Fibroblast of lung (primary cell): ENCODE data around the gene KMT2C. TPM values are rescaled to one million over a fixed set of nuclear protein-coding genes. Genes with fewer than 3 reads are reported as not detected.
A peak's percentile ranks its signal among the peaks of the same experiment; 100 is the strongest.

Source experiments
- DNase-seq, 2 donors: peaks; one replicate each; pipeline versions ENCODE4 v3.0.0 to v3.0.0-alpha.2; 2010; ENCODE audit warnings: low read depth in 2 of 2
- H2AFZ ChIP-seq: 2 replicates; pipeline ENCODE4 v1.5.1; 2012; ENCODE audit warnings: low read length, control low read depth, inconsistent platforms
- H3K27ac ChIP-seq: 2 replicates; pipeline ENCODE4 v1.5.1; 2011; ENCODE audit warnings: low read length, control low read depth; ENCODE audit not compliant: insufficient read depth
- H3K27me3 ChIP-seq: 2 replicates; pipeline ENCODE4 v1.5.1; 2011; ENCODE audit warnings: mild to moderate bottlenecking, low read length; ENCODE audit not compliant: control insufficient read depth, insufficient read depth
- H3K36me3 ChIP-seq: 2 replicates; pipeline ENCODE4 v1.5.1; 2011; ENCODE audit warnings: low read length; ENCODE audit not compliant: control insufficient read depth, insufficient read depth
- H3K4me1 ChIP-seq: 2 replicates; pipeline ENCODE4 v1.5.1; 2011; ENCODE audit warnings: low read length; ENCODE audit not compliant: control insufficient read depth, insufficient read depth; ENCODE audit errors: extremely low read depth
- H3K4me2 ChIP-seq: 2 replicates; pipeline ENCODE4 v1.5.1; 2011; ENCODE audit warnings: low read length, control low read depth; ENCODE audit not compliant: insufficient read depth; ENCODE audit errors: extremely low read depth
- H3K4me3 ChIP-seq, 4 experiments: fragments of 200-600 bp in 1 of 4; sonication (generic) in 1 of 4; replicated peaks in 1 of 4; 2 replicates each; pipeline ENCODE4 v1.5.1; 2011 to 2016; ENCODE audit warnings: low read length in 4 of 4, low read depth in 3 of 4, mild to moderate bottlenecking in 3 of 4, control low read depth in 2 of 4, inconsistent platforms in 1 of 4, mixed read lengths in 1 of 4; ENCODE audit not compliant: insufficient read depth in 1 of 4; ENCODE audit errors: control extremely low read depth in 1 of 4
- H3K79me2 ChIP-seq: 2 replicates; pipeline ENCODE4 v1.5.1; 2012; ENCODE audit warnings: mild to moderate bottlenecking, low read length, inconsistent platforms; ENCODE audit not compliant: control insufficient read depth, insufficient read depth
- H3K9ac ChIP-seq: 2 replicates; pipeline ENCODE4 v1.5.1; 2011; ENCODE audit warnings: mild to moderate bottlenecking, low read length, control low read depth; ENCODE audit not compliant: insufficient read depth
- H3K9me3 ChIP-seq: 2 replicates; pipeline ENCODE4 v1.5.1; 2012; ENCODE audit warnings: low read depth, low read length; ENCODE audit not compliant: control insufficient read depth, insufficient read depth
- H4K20me1 ChIP-seq: 2 replicates; pipeline ENCODE4 v1.5.1; 2011; ENCODE audit warnings: low read length; ENCODE audit not compliant: control insufficient read depth, insufficient read depth; ENCODE audit errors: extremely low read depth
- CTCF ChIP-seq, 2 donors: IDR thresholded peaks in 1 of 2; conservative IDR thresholded peaks in 1 of 2; 1 replicate in 1 of 2; 2 replicates in 1 of 2; pipeline ENCODE4 v1.5.1; 2011 to 2012; ENCODE audit warnings: low read length in 2 of 2, control low read depth in 1 of 2, inconsistent platforms in 1 of 2, low read depth in 1 of 2, mild to moderate bottlenecking in 1 of 2
- EZH2 ChIP-seq: IDR thresholded peaks from 2 replicates; pipeline ENCODE4 v1.5.1; 2012; ENCODE audit warnings: low read length, control low read depth, mild to moderate bottlenecking; ENCODE audit errors: missing control alignments
- polyA plus RNA-seq, 2 donors: library from polyadenylated mRNA; depleted of rRNA in 1 of 2; stranded (reverse) in 1 of 2; unstranded in 1 of 2; fragments of >200 nt; gene quantifications; 2 replicates each; pipeline ENCODE4 v1.2.1, GENCODE V29; 2011 to 2012; ENCODE audit warnings: missing spikeins in 1 of 2
- total RNA-seq: library from RNA; depleted of rRNA; stranded (reverse); fragments of >200 nt; gene quantifications from 2 replicates; pipeline ENCODE4 v1.2.1, GENCODE V29; 2014

KMT2C gene
- total and polyA plus RNA-seq, 2 donors (not counting 1 experiment from before 2014, with no cell fraction given), result 11.1 to 32.4 TPM

GRCh38 chr7:152403726-152404125 is 32.1 kb downstream of the KMT2C start:
- no peaks in the 10 kb centered on the region for H3K27me3 ChIP-seq
- no peak overlapping the region for H3K9ac ChIP-seq
- H3K79me2 ChIP-seq, result peaks cover 46% of the 10 kb centered on the region
- H2AFZ ChIP-seq, result no peak overlapping the region
- H3K9me3 ChIP-seq, result peaks cover 4% of the 10 kb centered on the region
- no peak for DNase-seq
- no peaks in the 10 kb centered on the region for H4K20me1 ChIP-seq
- H3K4me1 ChIP-seq, result no peaks in the 10 kb centered on the region
- no peak overlapping the region for H3K4me2 ChIP-seq
- no peak for TF ChIP-seq CTCF (conservative IDR thresholded peaks at IDR 0.05 in 1 of 2, IDR thresholded peaks at IDR 0.05 in 1 of 2; ENCODE audit: low read depth in 1 of 2, low read length in 2 of 2)
- TF ChIP-seq EZH2, result no peak
- H3K36me3 ChIP-seq, result no peaks in the 10 kb centered on the region
- no peak overlapping the region for H3K4me3 ChIP-seq
- H3K27ac ChIP-seq, result no peak overlapping the region

GRCh38 chr7:152402384-152403250 is 33.2 kb downstream of the KMT2C start:
- no peak overlapping the region for H3K9ac ChIP-seq
- no peak overlapping the region for H3K4me3 ChIP-seq
- no peaks in the 10 kb centered on the region for H3K27me3 ChIP-seq
- no peaks in the 10 kb centered on the region for H3K36me3 ChIP-seq
- no peak overlapping the region for H3K4me2 ChIP-seq
- no peaks in the 10 kb centered on the region for H4K20me1 ChIP-seq
- peaks cover 53% of the 10 kb centered on the region for H3K79me2 ChIP-seq
- H3K27ac ChIP-seq, result no peak overlapping the region
- H3K9me3 ChIP-seq, result peaks cover 4% of the 10 kb centered on the region
- DNase-seq, result peak in 1 of 2 donors; percentile 54
- H2AFZ ChIP-seq, result no peak overlapping the region
- no peaks in the 10 kb centered on the region for H3K4me1 ChIP-seq
- no peak for TF ChIP-seq CTCF (conservative IDR thresholded peaks at IDR 0.05 in 1 of 2, IDR thresholded peaks at IDR 0.05 in 1 of 2; ENCODE audit: low read depth in 1 of 2, low read length in 2 of 2)
- no peak for TF ChIP-seq EZH2

- Histone ChIP-seq H3K4me2 (no peak overlapping the region), H3K36me3 (no peaks in the 10 kb centered on the region), H4K20me1 (no peaks in the 10 kb centered on the region), H3K79me2 (peaks cover 65% of the 10 kb centered on the region), H3K27me3 (no peaks in the 10 kb centered on the region), H3K9ac (no peak overlapping the region), H2AFZ (no peak overlapping the region), H3K9me3 (no peaks in the 10 kb centered on the region), H3K4me1 (no peaks in the 10 kb centered on the region), H3K4me3 (no peak overlapping the region), H3K27ac (no peak overlapping the region)
- TF ChIP-seq CTCF (conservative IDR thresholded peaks at IDR 0.05 in 1 of 2, IDR thresholded peaks at IDR 0.05 in 1 of 2; ENCODE audit: low read depth in 1 of 2, low read length in 2 of 2) (no peak), EZH2 (no peak)
- DNase-seq, result no peak
Measured at GRCh38 chr7:152399344-152399743, 36.5 kb downstream of the KMT2C start.
